Kidney (tissue), 14 donors: ENCODE data around the gene CREB3L2. TPM values are rescaled to one million over a fixed set of nuclear protein-coding genes. Genes with fewer than 3 reads are reported as not detected.

Experiments used
- DNase-seq, 5 donors: peaks; one replicate each; pipeline ENCODE4 v3.0.0-alpha.2; 2013 to 2020
- FAIRE-seq: peaks from 2 replicates; lab custom pipeline; 2012; peaks lifted over from hg19 to GRCh38; lab: Jason Lieb, UNC
- H3K27ac ChIP-seq, 2 donors: one replicate each; pipeline ENCODE4 v1.7.0; 2013; ENCODE audit warnings: low read depth in 2 of 2, low read length in 2 of 2, inconsistent platforms in 1 of 2
- H3K27me3 ChIP-seq: one replicate; pipeline ENCODE4 v1.7.1; 2013; ENCODE audit warnings: low read length, inconsistent platforms; ENCODE audit not compliant: control insufficient read depth, insufficient read depth
- H3K36me3 ChIP-seq, 3 donors: one replicate each; pipeline versions ENCODE4 v1.7.0 to v1.7.1; 2013; ENCODE audit warnings: low read length in 3 of 3, control low read depth in 1 of 3, inconsistent platforms in 1 of 3; ENCODE audit not compliant: insufficient read depth in 3 of 3, control insufficient read depth in 2 of 3
- H3K4me1 ChIP-seq, 3 donors: one replicate each; pipeline versions ENCODE4 v1.7.0 to v1.7.1; 2013; ENCODE audit warnings: low read length in 3 of 3, inconsistent platforms in 1 of 3, low read depth in 1 of 3; ENCODE audit not compliant: control insufficient read depth in 2 of 3, insufficient read depth in 2 of 3
- H3K4me3 ChIP-seq, 3 donors: one replicate each; pipeline versions ENCODE4 v1.7.0 to v1.8.1; 2013; ENCODE audit warnings: low read length in 3 of 3, control low read depth in 1 of 3, inconsistent platforms in 1 of 3
- H3K9ac ChIP-seq, 3 donors: one replicate each; pipeline versions ENCODE4 v1.7.0 to v1.7.1; 2013; ENCODE audit warnings: low read length in 3 of 3, control low read depth in 1 of 3, inconsistent platforms in 1 of 3
- H3K9me3 ChIP-seq, 3 donors: one replicate each; pipeline versions ENCODE4 v1.7.0 to v1.7.1; 2013; ENCODE audit warnings: low read length in 3 of 3, control low read depth in 1 of 3, inconsistent platforms in 1 of 3; ENCODE audit not compliant: control insufficient read depth in 2 of 3, insufficient read depth in 1 of 3
- CTCF ChIP-seq: IDR thresholded peaks from 3 replicates; pipeline ENCODE4 v1.5.1; 2012; ENCODE audit warnings: mild to moderate bottlenecking, moderate library complexity, borderline replicate concordance; ENCODE audit not compliant: insufficient read depth; ENCODE audit errors: extremely low read depth
- intact Hi-C: fragments of 100-400 bp; cut with DNase I; formaldehyde crosslinking; loops from one replicate; pipeline ENCODE4 v1.11.1; 2022
- polyA plus RNA-seq: library from polyadenylated mRNA; stranded (reverse); fragments of 350-450 nt; fragmentation: Illumina TruSeq; extraction: RNeasy Lipid Tissue Mini Kit (QIAGEN cat#74804); gene quantifications from one replicate; pipeline ENCODE4 v1.2.3, GENCODE V29; 2014; ENCODE audit warnings: low read depth, low replicate concordance; ENCODE audit not compliant: insufficient read depth
- total RNA-seq: library from RNA; stranded (reverse); fragmentation: NEBNext Ultra II Directional; extraction: Animal tissue kit (Norgen Biotek cat#: 25700); gene quantifications from one replicate; pipeline ENCODE4 v1.2.1, GENCODE V29; 2021
- donor health status: control.
- donor health status: control.
- donor health status: control.
- donor health status: control.
- donor health status: control.
- donor health status: DM: yes; HTN: yes; CAD: no.
- donor health status: Normal renal cell carcinoma (clear cell type).

The CREB3L2 gene
- total and polyA plus RNA-seq, 2 donors from 2014 or later: 18.5 to 114 TPM

GRCh38 chr7:137958470-137959431 lies 43.1 kb downstream of the CREB3L2 start:
- H3K36me3 ChIP-seq: no peaks in the 10 kb centered on the region
- peaks cover 2 to 15% (median 8%) of the 10 kb centered on the region in 3 donors for H3K4me1 ChIP-seq
- no peak overlapping the region for H3K4me3 ChIP-seq
- H3K9me3 ChIP-seq: no peaks in the 10 kb centered on the region
- H3K27ac ChIP-seq: no peak overlapping the region
- TF ChIP-seq CTCF: no peak
- intact Hi-C loops: no loop called here
- no peaks in the 10 kb centered on the region for H3K27me3 ChIP-seq
- FAIRE-seq: no peak
- DNase-seq: no peak
- no peak overlapping the region for H3K9ac ChIP-seq

GRCh38 chr7:137957887-137958286 lies 44.0 kb downstream of the CREB3L2 start:
- Histone ChIP-seq H3K4me3 (no peak overlapping the region), H3K4me1 (peaks cover 3 to 21% (median 14%) of the 10 kb centered on the region in 3 donors), H3K9ac (no peak overlapping the region), H3K27ac (no peak overlapping the region), H3K36me3 (no peaks in the 10 kb centered on the region), H3K9me3 (no peaks in the 10 kb centered on the region), H3K27me3 (no peaks in the 10 kb centered on the region)
- TF ChIP-seq CTCF: no peak
- DNase-seq (no peak), FAIRE-seq (no peak)
- intact Hi-C loops: no loop called here

- DNase-seq (no peak), FAIRE-seq (no peak)
- Histone ChIP-seq H3K9me3 (no peaks in the 10 kb centered on the region), H3K27me3 (no peaks in the 10 kb centered on the region), H3K4me1 (peaks cover 3 to 26% (median 14%) of the 10 kb centered on the region in 3 donors), H3K36me3 (no peaks in the 10 kb centered on the region), H3K4me3 (no peak overlapping the region), H3K27ac (no peak overlapping the region), H3K9ac (no peak overlapping the region)
- TF ChIP-seq CTCF: no peak
- intact Hi-C loops: no loop called here
Measured at GRCh38 chr7:137956591-137956990, 45.3 kb downstream of the CREB3L2 start.
